Activated T-cell treated with anti-CD3 and anti-CD28 coated beads, Interleukin-2, amount 50 U/mL, for 72 hours (primary cell): ENCODE measurements around the gene CD274. TPM values are rescaled to one million over a fixed set of nuclear protein-coding genes. Genes with fewer than 3 reads are reported as not detected.
A peak's percentile ranks its signal among the peaks of the same experiment; 100 is the strongest.

ENCODE experiments used
- ATAC-seq, 2 donors: fragments of 150-1000 bp; cut with Tn5 transposase; replicated peaks in 1 of 2; 2 replicates each; pipeline ENCODE4 v1.10.0; 2021; ENCODE audit warnings: moderate library complexity in 2 of 2, mild to moderate bottlenecking in 1 of 2
- DNase-seq, 2 donors: peaks; one replicate each; pipeline ENCODE4 v3.0.0; 2021 to 2022; ENCODE audit warnings: mixed read lengths in 1 of 2
- H3K27ac Mint-ChIP-seq: one replicate; pipeline ENCODE4 v1.8.0; 2022; ENCODE audit warnings: mild to moderate bottlenecking, moderate library complexity, mixed read lengths
- H3K27me3 Mint-ChIP-seq: one replicate; pipeline ENCODE4 v1.8.0; 2022; ENCODE audit warnings: low read depth, mixed read lengths
- H3K36me3 Mint-ChIP-seq, 2 donors: one replicate each; pipeline ENCODE4 v1.8.0; 2022; ENCODE audit warnings: mixed read lengths in 2 of 2, mild to moderate bottlenecking in 1 of 2; ENCODE audit not compliant: insufficient read depth in 2 of 2
- H3K4me1 Mint-ChIP-seq: one replicate; pipeline ENCODE4 v1.8.0; 2022; ENCODE audit warnings: low read depth, mixed read lengths
- H3K4me3 Mint-ChIP-seq, 2 donors: one replicate each; pipeline ENCODE4 v1.8.0; 2022; ENCODE audit warnings: mild to moderate bottlenecking in 2 of 2, mixed read lengths in 2 of 2, moderate library complexity in 2 of 2
- H3K9me3 Mint-ChIP-seq, 2 donors: one replicate each; pipeline ENCODE4 v1.8.0; 2022; ENCODE audit warnings: mixed read lengths in 2 of 2
- total RNA-seq, 2 donors: library from RNA; stranded (reverse); gene quantifications; one replicate each; pipeline ENCODE4 v1.2.3, GENCODE V29; 2022

Gene CD274
- 10 to 100 TPM; 16.4 to 36.3 TPM for total RNA-seq

DNA sequence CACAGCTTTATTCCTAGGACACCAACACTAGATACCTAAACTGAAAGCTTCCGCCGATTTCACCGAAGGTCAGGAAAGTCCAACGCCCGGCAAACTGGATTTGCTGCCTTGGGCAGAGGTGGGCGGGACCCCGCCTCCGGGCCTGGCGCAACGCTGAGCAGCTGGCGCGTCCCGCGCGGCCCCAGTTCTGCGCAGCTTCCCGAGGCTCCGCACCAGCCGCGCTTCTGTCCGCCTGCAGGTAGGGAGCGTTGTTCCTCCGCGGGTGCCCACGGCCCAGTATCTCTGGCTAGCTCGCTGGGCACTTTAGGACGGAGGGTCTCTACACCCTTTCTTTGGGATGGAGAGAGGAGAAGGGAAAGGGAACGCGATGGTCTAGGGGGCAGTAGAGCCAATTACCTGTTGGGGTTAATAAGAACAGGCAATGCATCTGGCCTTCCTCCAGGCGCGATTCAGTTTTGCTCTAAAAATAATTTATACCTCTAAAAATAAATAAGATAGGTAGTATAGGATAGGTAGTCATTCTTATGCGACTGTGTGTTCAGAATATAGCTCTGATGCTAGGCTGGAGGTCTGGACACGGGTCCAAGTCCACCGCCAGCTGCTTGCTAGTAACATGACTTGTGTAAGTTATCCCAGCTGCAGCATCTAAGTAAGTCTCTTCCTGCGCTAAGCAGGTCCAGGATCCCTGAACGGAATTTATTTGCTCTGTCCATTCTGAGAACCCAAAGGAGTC is at the start of gene CD274:
TSS of gene CD274 (plus strand) at position 184 of the 733 bp plus-strand sequence. CDS start 5,572 bp downstream, outside the sequence.
- Mint-ChIP-seq H3K9me3 (no peaks in the 10 kb centered on the region), H3K27ac (peak within 1 kb of the TSS; percentile 98), H3K27me3 (no peaks in the 10 kb centered on the region), H3K4me3 (peak within 1 kb of the TSS; percentile 87 to 93), H3K36me3 (peaks cover 5% of the 10 kb centered on the region in 2 donors), H3K4me1 (peaks cover 85% of the 10 kb centered on the region)
- DNase-seq, result peak; percentile 88 to 93
- peak; percentile 79 to 80 for ATAC-seq

DNA sequence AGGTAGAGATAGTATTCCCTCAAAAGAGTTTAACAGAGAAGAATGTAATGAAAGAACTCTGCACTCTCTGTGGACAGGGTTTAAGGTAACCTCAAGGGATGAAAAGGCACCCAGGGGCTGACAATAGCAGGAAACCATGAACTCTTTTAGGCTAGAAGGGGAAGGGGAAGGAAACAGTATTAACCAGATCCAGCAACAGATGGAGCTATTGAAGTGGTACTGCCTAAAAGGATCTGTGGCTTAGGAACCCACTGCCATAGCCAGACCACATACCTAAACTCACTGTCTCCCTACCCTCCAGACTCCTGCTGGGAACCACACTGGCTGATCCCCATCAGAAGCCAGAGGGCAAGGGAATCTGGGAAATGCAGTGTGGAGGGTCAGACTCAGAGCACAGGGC is 48.1 kb upstream of the CD274 start:
- H3K27ac Mint-ChIP-seq, result no peak overlapping the region
- no peak overlapping the region for H3K4me3 Mint-ChIP-seq
- peaks cover 26% of the 10 kb centered on the region for H3K4me1 Mint-ChIP-seq
- peaks cover 6 to 14% of the 10 kb centered on the region in 2 donors for H3K9me3 Mint-ChIP-seq
- no peaks in the 10 kb centered on the region for H3K27me3 Mint-ChIP-seq
- H3K36me3 Mint-ChIP-seq, result peaks cover 11 to 30% of the 10 kb centered on the region in 2 donors
- DNase-seq (no peak), ATAC-seq (no peak)

DNA sequence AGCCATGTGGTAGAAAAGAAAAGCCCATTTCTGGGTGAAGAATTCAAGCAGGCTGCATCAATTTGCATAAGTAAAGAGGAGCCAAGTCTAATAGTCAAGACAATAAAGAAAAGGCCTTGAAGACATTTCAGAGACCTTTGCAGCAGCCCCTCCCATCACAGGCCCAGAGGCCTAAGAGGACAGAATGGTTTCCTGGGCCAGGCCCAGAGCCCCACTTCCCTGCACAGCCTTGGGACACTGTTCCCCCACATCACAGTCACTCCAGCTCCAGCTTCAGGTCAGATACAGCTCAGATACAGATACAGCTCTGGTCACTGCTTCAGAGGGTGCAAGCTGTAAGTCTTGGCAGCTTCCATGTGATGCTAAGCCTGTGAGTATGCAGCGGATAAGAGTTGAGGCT is 41.7 kb upstream of the CD274 start:
- ATAC-seq, result no peak
- Mint-ChIP-seq H3K27ac (no peak overlapping the region), H3K9me3 (peaks cover 14 to 23% of the 10 kb centered on the region in 2 donors), H3K27me3 (no peaks in the 10 kb centered on the region), H3K36me3 (peaks cover 21 to 54% of the 10 kb centered on the region in 2 donors), H3K4me3 (no peak overlapping the region), H3K4me1 (peaks cover 8% of the 10 kb centered on the region)
- DNase-seq, result no peak

DNA sequence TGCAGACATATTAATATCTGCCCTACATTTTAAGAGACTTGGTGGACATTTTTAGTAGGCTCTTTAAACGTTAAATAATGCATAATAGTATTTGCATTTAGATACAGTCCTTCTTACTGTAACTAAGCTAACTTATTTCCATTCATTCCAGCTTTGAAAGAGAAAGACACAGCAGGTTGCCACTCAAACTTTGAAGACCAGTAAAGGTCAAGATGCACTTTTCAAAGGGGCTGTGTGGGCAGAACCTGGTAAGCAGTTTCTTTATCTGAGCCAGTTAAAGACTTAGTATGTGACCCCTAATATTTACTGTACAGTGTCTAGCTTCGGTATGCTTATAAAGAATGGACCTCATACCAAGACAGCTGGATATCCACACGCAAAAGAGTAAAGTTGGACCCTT is 33.4 kb upstream of the CD274 start:
- DNase-seq (no peak), ATAC-seq (no peak)
- Mint-ChIP-seq H3K27ac (no peak overlapping the region), H3K27me3 (no peaks in the 10 kb centered on the region), H3K4me3 (no peak overlapping the region), H3K9me3 (peaks cover 4 to 7% of the 10 kb centered on the region in 2 donors), H3K4me1 (peaks cover 6% of the 10 kb centered on the region), H3K36me3 (peaks cover 9 to 26% of the 10 kb centered on the region in 2 donors)

DNA sequence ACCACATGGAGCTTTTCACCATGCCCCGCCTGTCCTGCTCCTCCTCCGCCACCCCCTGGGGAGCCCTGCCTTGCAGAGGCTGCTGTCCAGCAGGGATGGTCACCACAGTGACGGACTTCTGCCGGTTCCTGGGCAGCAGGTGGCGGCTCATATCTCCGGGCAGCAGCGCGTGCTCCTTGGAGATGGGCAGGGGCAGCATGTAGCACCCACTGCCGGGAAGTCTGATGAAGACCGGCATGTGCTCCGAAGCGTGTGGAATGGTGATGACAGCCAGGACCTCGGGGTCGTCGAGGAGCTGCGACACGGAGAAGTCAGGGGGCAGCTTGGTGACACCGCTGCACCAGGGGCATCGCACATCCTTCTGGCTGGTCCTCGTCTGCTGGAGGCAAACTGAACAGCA is 31.9 kb upstream of the CD274 start:
- Mint-ChIP-seq H3K4me1 (peaks cover 6% of the 10 kb centered on the region), H3K4me3 (no peak overlapping the region), H3K27me3 (no peaks in the 10 kb centered on the region), H3K27ac (no peak overlapping the region), H3K36me3 (peaks cover 7 to 21% of the 10 kb centered on the region in 2 donors), H3K9me3 (peaks cover 2 to 4% of the 10 kb centered on the region in 2 donors)
- ATAC-seq (no peak), DNase-seq (no peak)

DNA sequence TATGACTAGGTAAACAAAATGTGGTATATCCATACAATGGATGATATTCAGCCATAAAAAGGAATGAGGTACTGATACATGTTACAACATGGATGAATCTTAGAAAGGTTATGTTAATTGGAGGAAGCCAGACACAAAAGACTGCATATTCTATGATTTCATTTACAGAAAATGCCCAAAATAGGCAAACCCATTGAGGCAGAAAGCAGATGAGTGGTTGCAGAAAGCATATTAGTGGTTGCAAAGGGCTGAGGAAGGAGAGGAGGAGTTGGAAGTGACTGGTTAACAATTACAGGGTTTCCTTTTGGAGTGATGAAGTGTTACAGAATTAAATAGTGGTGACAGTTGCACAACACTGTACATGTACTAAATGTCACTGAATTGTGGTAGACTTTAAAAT is 30.4 kb upstream of the CD274 start:
- Mint-ChIP-seq H3K27me3 (no peaks in the 10 kb centered on the region), H3K4me3 (no peak overlapping the region), H3K36me3 (peaks cover 1 to 10% of the 10 kb centered on the region in 2 donors), H3K4me1 (peaks cover 6% of the 10 kb centered on the region), H3K27ac (no peak overlapping the region), H3K9me3 (no peaks in the 10 kb centered on the region)
- DNase-seq (no peak), ATAC-seq (no peak)

DNA sequence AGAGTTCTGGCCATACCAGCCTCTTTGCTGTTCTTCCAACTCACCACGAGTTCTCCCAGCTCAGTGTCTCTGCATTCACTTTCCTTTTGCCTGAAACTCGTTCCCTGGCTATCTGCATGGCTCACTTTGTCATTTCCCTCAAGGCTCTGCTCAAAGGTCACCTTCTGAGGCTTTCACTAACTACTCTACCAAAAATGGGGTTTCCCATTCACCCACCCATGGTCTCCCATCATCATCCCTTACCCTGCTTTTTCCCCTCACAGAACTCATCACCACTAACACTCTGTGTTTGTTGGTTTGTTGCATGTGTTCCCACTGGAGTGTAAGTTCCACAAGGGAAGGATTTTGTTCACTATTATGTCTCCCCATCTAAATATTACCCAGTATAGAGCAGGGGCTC is 29.2 kb upstream of the CD274 start:
- H3K9me3 Mint-ChIP-seq, result no peaks in the 10 kb centered on the region
- H3K27me3 Mint-ChIP-seq, result no peaks in the 10 kb centered on the region
- H3K27ac Mint-ChIP-seq, result no peak overlapping the region
- H3K4me1 Mint-ChIP-seq, result peaks cover 6% of the 10 kb centered on the region
- ATAC-seq (no peak), DNase-seq (no peak)
- no peak overlapping the region for H3K4me3 Mint-ChIP-seq
- H3K36me3 Mint-ChIP-seq, result peaks cover under 1 to 6% of the 10 kb centered on the region in 2 donors

DNA sequence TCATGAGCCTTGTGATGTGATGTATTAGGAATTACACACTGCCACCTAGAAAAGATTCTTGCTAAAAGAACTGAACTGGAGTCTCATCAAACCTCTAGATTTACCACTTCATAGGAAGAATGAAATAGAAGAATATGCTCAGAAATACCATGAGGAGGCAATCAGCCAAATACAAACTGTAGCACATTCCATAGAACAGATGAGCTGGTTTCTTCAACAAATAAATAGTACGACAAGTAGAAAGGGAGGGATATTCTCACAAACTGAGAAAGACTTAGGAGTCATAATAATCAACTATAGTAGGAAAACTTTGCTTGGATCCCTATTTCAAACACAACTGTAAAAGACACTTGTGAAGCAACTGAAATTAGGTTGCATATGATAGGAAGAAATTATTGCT is 28.1 kb upstream of the CD274 start:
- DNase-seq (no peak), ATAC-seq (no peak)
- Mint-ChIP-seq H3K36me3 (peaks cover 0 to 6% of the 10 kb centered on the region in 2 donors), H3K4me1 (peaks cover 6% of the 10 kb centered on the region), H3K4me3 (no peak overlapping the region), H3K27me3 (no peaks in the 10 kb centered on the region), H3K9me3 (no peaks in the 10 kb centered on the region), H3K27ac (no peak overlapping the region)

DNA sequence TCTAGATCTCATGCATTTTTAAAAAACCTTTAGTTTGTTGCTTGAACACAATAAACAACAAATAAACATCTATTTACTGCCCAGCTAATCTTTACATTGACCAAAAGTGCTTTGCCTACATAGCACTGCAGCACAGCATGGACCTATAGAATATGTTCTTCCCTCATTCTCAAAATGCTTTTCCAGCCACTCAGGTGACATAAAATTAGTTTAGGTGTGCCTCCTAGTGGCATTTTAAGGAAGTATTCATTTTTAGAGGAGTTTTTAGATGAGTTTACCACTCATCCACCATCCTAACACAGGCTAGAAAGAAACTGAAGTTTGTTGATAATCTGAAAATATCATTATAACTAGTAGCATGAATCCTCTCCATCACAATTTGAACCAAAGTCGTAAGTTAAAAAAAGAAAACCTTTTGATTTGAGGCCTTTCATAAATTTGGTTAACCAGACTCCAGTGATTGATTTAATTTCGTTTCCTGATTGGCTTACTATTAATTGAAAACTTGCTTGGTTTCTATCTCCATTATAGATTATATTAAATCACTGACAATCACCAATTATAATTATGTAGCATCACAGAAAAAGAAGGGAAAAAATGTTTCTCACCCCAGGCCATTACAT is 25.2 kb upstream of the CD274 start:
- DNase-seq (no peak), ATAC-seq (peak; percentile 52 to 66)
- Mint-ChIP-seq H3K27me3 (no peaks in the 10 kb centered on the region), H3K36me3 (peaks cover 0 to 1% of the 10 kb centered on the region in 2 donors), H3K4me1 (peaks cover 11% of the 10 kb centered on the region), H3K9me3 (no peaks in the 10 kb centered on the region), H3K4me3 (no peak overlapping the region), H3K27ac (peak overlapping the region; percentile 82)

DNA sequence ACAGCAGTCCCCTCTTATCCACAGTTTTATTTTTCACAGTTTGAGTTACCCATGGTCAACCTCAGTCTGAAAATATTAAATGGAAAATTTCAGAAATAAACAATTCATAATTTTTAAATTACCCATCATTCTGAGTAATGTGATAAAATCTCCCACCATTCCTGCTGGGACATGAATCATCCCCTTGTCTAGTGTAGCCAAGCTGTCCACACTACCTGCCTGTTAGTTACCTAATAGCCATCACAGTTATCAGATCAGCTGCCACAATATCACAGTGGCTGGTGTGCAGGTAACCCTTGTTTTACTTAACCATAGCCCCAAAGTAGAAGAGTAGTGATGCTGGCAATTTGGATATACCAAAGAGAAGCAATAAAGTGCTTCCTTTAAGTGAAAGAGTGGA is 23.3 kb upstream of the CD274 start:
- Mint-ChIP-seq H3K4me3 (no peak overlapping the region), H3K36me3 (peaks cover under 1 to 6% of the 10 kb centered on the region in 2 donors), H3K27me3 (no peaks in the 10 kb centered on the region), H3K9me3 (no peaks in the 10 kb centered on the region), H3K4me1 (peaks cover 9% of the 10 kb centered on the region), H3K27ac (no peak overlapping the region)
- ATAC-seq (no peak), DNase-seq (no peak)

DNA sequence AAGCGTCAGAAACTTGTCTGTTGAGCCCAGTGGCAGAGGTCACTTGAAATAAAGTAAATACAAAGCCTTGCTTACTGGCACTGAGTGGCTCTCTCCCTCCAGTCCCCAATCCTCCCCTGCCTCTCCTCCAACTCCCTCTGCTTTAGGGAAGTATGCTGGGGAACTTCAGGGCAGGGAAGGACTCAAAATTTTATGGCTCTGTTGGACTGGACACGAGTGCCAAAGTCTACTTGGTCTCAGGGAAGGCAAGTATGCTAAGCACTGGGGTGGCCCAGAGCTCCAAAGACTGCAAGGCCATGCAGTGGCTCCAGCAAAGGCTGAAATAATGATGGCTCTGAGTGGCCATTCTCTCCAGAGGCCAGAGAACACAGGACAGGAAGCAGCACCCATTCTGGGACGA is 22.2 kb upstream of the CD274 start:
- Mint-ChIP-seq H3K4me3 (no peak overlapping the region), H3K27ac (no peak overlapping the region), H3K27me3 (no peaks in the 10 kb centered on the region), H3K36me3 (peaks cover 3 to 5% of the 10 kb centered on the region in 2 donors), H3K9me3 (no peaks in the 10 kb centered on the region), H3K4me1 (peaks cover 9% of the 10 kb centered on the region)
- no peak for DNase-seq
- ATAC-seq, result no peak

DNA sequence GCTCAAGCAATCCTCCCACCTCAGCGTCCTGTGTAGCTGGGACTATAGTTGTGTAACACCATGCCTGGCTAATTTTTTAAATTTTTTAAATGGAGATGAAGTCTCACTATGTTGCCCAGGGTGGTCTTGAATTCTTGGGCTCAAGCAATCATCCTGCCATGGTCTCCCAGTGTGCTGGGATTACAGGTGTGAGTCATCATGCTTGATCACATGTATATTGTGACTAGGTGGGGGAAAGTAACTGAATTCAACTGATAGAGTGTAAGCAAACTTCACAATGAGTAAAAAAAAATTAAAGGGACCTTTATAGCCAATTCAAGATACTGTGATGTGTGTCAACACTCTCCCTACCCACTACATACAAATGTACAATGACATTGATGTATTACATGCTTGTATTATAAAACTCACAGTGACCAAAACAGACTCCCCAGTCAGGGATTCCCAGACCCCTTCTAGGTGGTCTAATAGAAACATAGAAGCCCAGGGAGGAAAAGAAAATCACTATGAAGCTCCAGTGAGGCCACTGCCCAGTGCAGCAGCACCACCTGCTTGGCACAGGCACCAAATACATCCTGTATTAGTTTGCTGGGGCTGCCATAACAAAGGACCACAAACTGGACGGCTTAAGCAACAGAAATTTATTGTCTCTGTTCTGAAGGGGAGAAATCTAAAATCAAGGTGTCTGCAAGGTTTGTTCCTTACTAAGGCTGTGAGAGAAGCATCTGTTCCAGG is 21.4 kb upstream of the CD274 start:
- ATAC-seq, result no peak

DNA sequence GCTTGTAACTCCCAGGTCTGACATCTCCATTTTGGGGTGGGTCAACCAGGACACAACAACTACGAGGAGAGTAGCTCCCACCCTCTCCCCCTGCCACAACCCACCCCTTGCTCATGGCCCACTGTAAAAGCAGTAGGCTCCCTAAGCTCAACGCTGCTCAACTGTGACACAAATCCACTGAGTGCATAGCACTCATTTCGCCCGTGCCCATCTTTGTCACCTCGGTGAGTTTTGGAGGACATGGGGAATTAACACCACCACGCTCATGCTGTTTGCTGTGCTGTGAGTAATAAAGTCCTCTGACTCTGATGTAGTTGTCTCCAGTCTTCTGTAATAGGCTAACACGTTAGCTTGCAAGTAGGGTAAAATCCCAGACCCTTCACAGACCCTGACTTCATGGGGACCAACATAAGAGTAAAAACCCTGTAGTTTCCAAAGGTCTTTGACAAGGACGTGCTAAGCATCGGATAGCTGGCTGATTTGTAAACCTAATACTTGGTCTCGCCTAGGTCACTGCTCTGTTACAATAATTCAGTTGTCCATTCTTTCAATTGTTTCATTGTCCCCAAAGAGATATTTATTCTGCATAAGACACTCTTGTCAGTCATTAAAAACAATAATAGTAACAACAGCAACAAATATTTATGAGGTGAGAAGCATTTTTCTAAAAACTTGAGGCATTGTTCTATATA is 20.3 kb upstream of the CD274 start:
- Mint-ChIP-seq H3K4me3 (no peak overlapping the region), H3K9me3 (no peaks in the 10 kb centered on the region), H3K36me3 (peaks cover 3 to 14% of the 10 kb centered on the region in 2 donors), H3K27me3 (no peaks in the 10 kb centered on the region), H3K4me1 (peaks cover 10% of the 10 kb centered on the region), H3K27ac (peak overlapping the region; percentile 63)
- DNase-seq (no peak), ATAC-seq (peak in 1 of 2 donors; percentile 53)

More for the DNA sequence above, 21.4 kb upstream of the CD274 start:
- Mint-ChIP-seq H3K27me3 (no peaks in the 10 kb centered on the region), H3K4me1 (peaks cover 9% of the 10 kb centered on the region), H3K4me3 (no peak overlapping the region), H3K9me3 (no peaks in the 10 kb centered on the region), H3K36me3 (peaks cover 3 to 10% of the 10 kb centered on the region in 2 donors), H3K27ac (peak overlapping the region; percentile 64)
- no peak for DNase-seq
